Eye (tissue), 1 donor: ENCODE data around the gene ZFYVE9.

Experiments
- DNase-seq: peaks from one replicate; pipeline ENCODE4 v3.0.0-alpha.2; 2015

Gene ZFYVE9

DNA sequence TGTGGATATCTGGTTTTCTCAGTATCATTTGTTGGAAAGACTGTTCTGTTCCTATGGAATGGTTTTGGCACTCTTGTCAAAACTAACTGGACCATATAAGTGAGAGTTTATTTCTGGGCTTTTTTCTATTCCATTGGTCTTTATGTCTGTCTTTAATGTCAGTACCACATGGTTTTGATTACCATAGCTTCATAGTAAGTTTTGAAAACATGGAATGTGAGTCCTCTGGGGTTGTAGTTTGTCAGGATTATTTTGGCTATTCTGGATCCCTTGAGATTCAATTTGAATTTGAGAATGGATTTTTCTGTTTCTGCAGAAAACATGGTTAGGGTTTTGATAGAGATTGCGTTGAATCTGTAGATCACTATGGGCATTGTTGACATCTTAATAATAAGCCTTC is 107.9 kb downstream of the ZFYVE9 start:
- no peak for DNase-seq

DNA sequence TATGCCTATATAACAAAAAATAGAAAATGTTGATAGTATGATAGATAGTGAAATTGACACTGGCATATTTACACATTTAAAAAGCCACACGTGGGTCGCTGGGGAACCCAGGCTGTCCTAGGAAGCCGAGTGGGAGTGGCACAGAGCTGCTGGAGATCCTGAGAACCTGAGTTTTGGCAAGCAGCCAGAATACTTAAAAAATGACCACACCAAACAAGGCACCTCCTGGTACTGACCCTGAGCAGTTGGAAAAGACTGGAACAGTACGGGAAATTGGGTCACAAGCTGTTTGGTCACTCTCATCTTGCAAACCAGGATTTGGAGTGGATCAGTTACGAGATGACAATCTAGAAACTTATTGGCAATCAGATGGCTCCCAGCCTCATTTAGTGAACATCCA is 111.5 kb downstream of the ZFYVE9 start:
- DNase-seq: no peak

DNA sequence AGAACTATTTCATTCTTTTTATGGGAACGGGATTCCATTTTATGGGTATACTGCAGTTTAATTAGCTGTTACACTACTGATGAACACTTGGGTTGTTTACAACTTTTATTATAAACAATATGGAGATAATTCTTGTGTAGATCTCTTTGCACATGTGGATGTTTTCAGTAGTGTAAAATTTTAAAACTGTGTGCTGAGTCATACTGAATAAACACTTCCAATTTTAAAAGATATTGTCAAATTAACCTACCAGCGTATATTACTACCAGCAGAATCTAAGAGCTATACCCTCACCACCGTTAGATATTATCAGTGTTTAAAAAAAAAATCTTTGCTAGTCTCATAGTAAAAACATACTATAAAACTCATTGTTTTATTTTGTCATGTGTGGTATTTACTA is 118.0 kb downstream of the ZFYVE9 start:
- DNase-seq: no peak

DNA sequence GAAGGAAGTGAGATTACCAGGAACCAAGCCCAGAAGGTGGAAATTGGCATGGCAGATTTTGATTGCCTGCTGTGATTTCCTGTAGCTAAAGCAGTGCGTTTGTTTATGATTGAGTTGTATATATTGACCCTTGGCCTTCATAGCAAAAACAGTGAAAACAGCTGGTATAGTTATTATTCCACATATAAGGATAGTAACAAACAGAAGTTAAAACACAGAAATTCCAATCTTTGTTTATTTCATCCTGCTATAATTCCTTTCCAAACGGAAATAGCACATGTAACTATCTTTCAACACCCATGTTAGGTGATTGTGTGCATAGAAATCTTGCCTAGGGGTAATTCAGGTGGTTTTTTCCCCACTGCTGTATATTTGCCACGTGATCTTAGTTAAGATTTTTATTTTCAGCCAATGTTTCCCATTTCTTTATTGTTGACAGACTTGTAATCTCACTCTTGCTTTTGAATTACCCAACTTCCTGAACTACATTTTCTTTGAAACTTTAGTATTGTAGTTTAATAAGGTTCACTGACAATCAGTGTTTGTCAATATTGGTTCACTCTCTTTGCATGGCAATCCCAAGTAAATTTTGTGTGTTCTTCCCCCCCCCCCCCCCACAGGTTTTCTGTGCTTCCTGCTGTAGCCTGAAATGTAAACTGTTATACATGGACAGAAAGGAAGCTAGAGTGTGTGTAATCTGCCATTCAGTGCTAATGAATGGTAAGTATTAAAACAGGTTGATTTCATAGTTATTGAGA is 121.4 kb downstream of the ZFYVE9 start:
- no peak for DNase-seq

DNA sequence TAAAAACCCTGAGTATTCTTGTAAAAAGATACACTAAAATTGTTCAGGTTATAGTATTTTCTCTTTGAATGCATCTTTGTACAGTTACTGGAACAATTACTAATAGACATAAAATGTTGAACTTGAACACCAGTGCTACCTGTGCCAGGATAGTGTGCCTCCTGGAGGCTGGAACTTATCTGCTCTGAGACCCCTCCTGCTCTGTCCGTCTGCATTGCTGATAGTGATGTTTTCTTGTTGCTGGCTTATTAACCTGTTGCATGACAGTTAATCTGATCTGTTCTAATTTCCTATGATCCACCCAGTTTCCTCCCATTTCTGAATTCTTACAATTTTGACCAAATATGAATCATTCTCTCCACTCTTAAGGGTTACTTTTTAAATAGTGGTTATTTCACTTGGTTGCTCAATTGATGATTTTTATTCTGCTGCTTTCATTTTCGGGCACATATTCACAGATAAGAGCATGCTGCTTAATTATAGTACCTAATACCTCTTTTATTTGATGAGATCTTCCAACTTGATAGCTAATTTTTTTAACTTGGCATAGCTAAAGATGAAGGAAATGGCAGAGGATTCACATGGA is 122.7 kb downstream of the ZFYVE9 start:
- DNase-seq: no peak

DNA sequence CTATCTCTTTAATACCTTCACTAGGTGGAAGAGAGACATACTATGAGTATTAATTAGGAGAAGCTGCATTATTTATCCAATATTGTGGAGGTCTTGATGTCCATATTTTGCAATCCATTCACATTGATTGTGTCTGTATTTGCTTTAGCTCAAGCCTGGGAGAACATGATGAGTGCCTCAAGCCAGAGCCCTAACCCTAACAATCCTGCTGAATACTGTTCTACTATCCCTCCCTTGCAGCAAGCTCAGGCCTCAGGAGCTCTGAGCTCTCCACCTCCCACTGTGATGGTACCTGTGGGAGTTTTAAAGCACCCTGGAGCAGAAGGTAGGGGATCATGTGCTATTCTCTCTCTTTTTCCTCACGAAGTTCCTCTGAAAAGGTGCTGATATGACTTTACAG is 124.6 kb downstream of the ZFYVE9 start:
- DNase-seq: no peak

DNA sequence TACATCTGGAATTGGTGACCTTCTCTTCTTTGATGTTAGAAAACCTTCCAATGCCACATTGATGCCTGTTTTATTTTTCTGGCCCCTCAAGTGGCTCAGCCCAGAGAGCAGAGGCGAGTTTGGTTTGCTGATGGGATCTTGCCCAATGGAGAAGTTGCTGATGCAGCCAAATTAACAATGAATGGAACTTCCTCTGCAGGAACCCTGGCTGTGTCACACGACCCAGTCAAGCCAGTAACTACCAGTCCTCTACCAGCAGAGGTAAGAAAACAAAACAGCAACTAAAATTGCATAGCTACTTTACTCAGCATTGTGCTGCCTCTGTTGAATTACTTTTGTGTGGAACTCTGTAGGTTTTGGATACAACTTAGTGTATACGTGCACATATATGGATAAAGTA is 126.5 kb downstream of the ZFYVE9 start:
- DNase-seq: no peak

DNA sequence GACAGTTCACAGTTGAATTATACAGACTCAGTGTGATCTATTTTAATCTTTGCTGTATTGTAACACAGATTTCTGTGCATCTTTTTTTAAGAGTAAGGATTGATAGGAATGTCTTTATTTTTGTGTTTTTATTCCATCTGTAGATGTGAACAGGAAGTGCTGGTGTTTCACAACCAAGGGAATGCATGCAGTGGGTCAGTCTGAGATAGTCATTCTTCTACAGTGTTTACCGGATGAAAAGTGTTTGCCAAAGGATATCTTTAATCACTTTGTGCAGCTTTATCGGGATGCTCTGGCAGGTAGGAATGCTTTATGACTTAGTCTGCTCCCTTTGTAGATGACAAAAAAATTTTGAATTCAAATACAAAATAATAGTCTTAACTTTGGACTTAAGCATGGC is 139.6 kb downstream of the ZFYVE9 start:
- no peak for DNase-seq

DNA sequence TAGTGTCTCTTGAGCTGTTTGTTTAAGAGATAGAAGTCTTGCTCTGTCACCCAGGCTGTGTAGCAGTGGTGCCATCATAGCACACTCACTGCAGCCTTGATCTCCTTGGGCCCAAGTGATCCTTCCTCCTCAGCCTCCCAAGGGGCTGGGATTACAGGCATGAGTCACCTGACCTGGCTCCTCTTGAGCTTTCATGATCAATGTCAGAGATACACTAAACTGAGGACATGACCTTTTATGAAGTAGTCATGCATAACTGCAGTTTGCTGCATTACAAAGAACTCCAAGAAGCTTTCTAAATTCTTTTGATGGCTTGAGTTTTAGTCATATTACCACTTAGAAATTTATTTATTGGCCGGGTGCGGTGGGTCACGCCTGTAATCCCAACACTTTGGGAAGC is 146.4 kb downstream of the ZFYVE9 start:
- peak; percentile 4 for DNase-seq

DNA sequence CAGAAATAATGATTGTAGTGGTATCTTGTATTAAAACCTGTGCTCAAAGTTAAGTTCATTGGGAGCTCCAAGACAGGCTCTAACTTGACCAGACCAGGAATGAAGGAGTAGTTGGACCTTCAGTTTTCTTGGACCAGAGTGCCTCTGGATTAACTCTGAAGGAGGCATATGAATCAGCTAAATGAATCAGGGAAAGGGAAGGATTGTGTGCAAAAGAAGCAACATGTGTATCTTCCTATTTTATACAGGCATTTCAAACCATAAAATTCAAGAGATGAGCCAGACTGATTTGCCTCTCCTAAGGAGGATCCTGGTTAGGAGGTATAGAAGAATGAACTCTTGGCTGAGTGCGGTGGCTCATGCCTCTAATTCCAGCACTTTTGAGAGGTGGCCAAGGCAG is 152.7 kb downstream of the ZFYVE9 start:
- DNase-seq: no peak

DNA sequence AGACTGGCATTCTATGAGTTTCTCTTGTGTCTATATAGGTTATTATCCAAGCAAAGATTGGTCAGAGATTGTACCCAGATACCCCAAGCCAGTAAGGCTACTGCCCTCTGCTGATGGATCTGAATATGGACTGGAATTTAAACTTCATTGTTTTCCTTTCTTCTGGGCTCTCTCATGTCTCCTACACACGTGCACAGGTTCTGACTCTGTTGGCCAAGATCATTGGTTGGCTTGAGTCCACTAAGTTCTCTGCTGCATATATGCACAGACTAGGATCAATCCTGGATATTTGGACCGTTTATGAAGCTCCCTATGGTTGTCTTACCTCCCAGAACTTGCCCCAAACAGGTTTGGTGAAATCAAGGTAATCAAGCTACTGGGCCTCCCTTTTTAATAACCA is 154.5 kb downstream of the ZFYVE9 start:
- peak; percentile 62 for DNase-seq

DNA sequence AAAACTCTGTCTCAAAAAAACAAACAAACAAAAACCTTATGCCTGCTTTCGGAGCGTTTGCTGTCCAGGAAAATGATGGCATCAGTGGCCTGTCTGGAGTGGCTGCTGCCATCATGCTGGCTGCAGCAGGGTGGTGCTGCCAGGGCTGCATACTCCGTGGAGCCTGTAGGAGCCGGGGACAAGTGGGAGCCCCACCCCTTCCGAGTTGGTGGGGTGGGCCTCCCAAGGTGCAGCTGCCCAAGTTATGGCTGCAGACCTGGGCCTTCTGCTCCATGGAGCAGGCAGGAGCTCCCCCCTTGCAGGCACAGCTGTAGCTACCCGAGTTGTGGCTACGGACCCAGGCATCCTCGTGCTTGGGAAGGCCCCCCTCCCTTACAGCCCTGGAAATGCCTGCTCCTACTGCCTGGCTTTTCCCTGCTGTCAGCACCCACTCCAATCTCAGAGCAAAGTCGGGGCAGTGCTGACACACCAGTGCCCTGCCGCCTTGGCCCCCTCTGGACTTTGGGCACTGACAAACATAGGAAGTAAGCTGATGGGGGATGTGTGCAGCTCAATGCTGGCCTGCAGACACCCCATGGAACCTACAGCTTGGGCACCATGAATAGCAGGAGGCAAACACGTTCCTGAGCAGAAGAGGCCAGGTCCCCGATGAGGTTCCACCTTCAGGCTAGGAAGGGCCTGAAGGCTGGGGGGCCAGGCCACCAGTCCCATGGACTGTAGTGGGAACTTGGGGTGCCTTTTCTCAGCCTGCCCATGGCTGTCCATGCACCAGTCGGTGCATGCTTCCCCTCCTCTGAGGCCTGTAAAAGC is 163.7 kb downstream of the ZFYVE9 start:
- DNase-seq: no peak

DNA sequence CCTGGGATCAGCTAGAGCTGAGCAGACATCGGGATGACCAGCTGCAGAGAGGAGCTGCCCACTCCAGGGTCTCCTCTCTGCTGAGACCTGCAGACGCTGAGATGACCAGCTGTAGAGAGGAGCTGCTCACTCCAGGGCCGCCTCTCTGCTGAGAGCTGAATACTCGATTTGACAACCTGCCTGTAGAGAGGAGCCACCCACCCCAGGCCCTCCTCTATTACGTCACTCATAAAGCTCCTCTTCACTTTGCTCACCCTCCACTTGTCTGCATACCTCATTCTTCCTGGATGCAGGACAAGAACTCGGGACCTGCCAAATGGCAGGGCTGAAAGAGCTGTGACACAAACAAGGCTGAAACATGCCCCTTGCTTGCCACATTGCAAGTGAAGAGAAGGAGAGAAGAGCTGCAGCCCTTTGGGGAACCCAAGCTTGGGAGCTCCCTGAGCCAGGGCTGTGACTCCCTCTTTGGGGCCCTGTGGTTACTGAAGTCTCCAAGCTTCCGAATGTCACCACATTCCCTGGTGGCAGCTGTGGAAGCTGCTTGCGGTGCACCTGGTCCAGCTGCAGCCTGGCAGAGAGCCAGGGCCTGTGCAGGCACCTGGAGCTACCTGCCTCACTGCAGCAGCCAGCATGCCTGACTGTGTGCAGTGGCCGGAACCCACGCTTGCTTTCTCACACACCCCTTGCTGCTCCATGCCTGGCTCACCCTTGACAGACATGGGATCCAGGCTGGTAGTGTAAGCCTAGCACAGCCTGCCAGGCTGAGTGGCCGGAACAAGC is 164.5 kb downstream of the ZFYVE9 start:
- no peak for DNase-seq

DNA sequence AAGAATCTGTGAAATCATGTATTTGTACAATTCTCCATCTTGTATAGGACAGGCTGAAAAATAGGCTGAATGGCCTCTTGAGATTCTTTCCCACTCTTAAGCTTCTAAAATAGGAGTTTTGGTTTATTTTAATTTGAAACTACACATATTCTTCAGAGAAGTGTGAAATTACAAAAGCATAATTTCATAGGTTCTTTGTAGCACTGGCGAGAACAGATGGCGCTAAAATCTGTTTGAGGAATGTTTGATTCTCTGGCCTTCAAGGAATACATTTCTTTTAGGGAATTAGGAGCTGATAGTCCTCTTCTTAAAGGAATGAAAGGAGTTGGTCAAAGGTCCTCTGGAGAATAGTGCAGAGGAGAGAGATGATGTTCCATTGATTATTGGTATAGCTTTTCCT is 179.2 kb downstream of the ZFYVE9 start:
- no peak for DNase-seq

DNA sequence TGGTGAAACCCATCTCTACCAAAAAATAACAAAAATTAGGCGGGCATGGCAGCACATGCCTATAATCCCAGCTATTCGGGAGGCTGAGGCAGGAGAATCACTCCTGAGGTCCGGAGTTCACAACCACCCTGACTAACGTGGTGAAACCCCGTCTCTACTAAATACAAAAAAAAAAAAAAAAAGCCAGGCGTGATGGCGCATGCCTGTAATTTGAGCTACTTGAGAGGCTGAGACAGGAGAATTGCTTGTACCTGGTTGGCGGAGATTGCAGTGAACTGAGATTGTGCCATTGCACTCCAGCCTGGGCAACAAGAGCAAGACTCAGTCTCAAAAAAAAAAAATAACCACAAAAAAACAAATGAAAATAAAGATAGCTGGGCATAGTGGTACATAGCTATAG is 181.8 kb downstream of the ZFYVE9 start:
- DNase-seq: no peak

DNA sequence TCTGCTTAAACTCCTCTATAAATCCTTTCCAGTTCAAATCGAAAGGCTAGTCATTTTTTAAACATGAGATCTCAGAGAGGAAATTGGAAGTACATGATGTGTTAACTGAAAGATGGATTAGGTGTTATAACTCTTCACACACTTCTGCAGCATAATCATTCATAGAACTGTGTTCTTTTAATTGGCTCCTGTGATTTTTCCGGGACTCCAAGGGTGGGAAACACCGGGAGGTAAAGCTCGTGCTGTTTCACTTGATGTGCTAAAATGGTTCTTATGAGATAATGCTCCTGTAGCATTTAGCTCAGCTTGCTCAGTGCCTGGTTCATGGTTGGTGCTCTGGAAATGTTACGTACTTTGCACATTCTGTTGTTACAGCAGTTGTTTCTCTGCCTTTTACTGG is 183.9 kb downstream of the ZFYVE9 start:
- no peak for DNase-seq

DNA sequence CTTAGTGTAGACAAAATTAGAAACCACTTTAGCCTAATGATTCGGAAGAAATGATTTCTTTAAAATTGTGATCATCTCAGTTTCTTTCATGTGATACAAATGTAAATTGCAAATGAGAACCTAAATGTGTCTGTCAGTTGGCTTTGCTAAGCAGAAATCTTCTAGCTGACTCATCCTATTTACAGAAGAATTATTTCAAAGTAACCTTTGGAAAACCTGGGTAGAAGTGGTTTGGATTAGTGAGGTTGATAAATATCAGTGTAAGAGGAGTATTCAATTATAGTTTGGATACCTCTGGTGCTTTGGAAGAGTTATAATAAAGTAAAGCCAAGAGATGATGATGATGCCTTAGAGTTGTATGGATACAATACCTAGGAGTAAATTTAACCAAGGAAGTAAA is 186.7 kb downstream of the ZFYVE9 start:
- DNase-seq: no peak

DNA sequence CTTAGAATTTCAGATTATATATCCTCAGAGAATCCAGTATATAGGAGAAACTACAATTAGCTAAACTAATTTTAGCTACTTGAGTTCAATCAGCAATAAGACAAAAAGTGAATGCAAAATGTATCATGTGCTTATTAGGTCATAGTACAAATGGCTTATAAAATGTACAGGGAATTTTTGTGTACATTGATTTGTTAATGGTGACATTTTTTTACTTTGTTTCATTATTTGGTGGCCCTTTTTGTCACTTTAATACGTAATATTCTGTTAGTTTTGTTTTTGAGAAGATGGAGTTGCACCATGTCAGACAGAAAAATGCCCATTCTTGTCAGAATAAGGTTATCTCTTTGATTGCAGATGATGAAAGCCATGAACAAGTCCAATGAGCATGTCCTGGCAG is 190.5 kb downstream of the ZFYVE9 start:
- DNase-seq: no peak

DNA sequence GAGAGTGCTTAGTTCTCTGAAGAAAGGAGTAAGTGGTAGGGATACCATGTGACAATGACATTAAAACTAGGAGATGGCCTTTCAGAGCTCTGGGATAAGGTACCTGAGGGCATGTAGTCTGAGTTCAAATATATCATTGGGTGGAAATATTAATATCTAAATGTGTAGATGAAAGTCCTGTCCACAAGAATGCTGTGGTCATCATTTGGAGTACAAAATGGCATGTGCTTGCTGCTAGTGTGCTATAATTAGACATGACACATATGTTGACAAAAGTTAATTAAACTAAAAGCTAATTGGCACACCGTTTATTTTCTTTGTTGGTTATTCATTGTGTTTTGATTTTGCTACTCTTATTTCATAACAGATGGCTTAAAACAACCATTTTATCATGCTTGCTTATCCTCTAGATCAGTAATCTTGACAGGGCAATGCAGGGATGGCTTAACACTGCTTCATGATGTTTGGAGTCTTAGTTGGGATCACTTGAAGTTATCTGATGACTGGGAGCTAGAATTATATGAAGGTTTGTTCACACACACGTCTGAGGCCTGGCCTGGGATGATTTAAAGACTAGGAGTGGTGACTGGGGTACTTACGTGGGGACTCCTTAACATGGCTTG is 193.1 kb downstream of the ZFYVE9 start:
- no peak for DNase-seq

DNA sequence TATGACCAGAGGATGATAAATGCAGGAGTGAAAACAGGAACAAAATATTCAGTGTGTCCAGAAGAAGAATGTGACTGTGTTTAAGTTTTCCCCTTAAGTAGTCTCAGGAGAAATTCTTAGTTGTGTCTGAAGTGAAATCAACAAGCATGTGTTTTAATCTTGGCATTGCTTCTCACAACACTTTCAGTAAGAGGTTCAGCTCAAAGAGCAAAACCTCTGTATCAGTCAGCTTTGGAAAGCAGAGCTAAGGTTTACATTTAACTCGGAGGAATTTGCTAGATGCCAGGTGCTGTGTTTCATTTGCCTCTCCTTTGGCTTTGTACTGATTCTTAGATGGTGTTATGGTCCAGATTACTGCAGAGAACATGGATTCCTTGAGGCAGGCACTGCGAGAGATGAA is 195.6 kb downstream of the ZFYVE9 start:
- no peak for DNase-seq

DNA sequence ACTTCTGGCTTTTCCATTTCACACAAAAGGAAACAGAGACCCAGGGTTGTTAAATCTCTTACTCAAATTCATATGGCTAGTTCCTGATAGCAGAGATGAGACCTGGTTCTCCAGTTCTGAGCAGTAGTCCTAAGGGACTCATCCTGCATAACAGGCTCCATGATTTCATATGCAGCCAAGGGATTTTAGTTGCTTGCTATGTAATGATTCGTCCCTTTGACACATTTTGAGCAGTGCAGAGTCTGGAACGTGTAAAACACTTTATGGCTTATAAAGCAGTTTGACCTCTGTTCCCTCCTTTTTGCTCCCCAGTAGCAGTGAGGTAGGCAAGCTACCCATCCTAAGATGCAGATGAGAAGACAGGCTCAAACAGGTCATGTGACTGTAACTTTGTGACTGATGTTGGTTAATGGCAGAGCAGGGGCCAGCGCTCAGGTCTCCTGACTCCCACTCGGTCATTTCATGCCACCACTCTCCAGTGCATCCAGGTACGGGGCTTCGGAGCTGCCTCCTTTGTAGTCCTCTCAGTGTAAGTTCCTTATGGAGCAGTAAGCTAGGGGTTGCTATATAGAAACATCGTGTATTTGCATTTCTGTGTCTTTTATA is 199.9 kb downstream of the ZFYVE9 start:
- no peak for DNase-seq

DNA sequence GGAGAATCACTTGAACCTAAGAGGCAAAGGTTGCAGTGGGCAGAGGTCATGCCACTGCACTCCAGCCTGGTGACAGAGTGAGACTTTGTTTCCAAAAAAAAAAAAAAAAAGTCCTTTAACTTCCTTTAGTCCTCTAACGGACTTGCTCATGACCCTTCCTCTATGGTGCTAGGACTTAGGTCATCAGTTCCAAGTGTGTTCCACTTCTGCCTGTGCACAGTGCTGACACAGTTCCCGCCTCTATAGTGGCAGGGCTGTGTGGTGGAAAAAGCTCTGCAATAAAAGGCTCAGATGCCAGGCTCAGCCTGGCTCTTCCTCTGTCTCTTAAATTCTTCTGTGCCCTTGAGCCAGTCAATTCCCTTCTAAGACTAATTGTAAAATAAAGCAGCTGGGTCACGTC is 202.1 kb downstream of the ZFYVE9 start:
- DNase-seq: no peak
